NCI-H2107 (cell line): ENCODE data around the gene CABP7.

Experiments used
- DNase-seq: peaks from one replicate; lab custom pipeline; 2025; lab: John Stamatoyannopoulos, UW

The CABP7 gene

DNA sequence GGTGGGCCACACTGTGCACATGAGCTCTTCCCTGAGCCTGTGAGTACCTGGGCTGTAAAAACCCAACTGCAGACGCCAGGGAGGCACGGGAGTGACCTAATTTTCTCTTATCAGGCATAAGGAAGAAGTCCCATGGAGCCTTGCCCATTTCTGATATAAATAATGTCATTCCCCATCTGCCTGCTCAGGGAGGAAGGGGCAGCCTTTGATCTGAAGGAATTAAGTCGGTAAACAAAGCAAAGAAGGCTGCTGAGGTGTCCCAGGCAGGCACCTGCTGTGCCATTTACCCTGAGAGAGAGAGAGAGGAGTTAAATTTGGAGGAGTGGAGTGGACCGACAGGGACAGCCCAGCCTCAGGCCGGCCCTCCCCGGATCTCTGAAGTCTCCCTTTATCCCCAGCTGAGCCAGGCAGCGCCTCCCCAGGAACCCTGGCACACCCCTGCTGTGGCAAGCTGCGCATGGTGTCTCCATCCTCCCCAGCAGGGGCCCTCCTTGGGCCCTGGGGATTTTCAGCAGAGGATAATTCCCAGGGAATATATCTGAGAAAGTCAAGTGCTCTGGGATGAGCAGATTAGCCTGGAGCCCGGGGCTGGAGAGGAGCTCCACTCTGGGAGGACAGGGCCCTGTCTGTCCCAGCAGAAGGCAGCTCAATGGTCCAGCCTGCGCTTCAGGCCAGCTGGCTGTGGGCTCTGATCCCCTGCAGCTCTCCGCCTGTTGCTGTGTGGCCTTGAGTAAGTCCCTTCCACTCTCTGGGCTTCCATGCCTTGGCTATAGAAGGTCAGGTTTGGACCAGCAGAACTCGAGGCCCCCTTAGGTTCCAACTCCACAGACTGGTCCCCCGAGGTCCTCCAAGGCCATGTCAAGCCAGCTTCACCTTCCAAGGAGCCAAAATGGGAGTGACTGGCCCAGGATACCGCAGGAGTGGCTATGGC lies 17.5 kb upstream of the CABP7 start:
- no peak for DNase-seq

DNA sequence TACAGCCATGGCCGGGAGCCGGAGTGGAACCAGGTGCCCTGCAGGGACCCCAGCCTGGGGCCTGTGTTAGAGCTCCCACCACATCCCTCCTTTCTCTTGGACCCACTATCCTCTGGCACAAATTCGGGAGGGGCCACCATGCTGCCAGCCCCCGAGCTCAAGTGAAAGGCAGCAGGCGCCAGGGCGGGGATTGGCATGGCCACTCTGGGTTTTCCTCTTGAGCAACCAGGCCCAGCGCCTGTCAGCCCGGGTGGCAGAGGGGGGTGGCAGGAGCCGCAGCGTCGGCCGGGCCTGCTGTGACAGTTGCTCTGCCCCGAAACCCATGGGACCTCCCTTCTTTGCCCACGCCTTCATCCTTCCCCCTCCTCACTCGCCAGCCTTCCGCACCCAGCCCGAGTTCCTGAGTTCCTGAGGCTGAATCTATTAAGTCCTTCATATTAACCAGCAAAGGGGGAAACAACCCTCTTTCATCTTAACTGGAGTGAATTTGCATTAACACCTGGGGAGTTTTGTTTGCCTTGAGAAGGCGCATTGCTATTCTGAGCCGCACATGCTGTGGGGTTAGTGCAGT lies 16.8 kb upstream of the CABP7 start:
- DNase-seq: peak; percentile 41

DNA sequence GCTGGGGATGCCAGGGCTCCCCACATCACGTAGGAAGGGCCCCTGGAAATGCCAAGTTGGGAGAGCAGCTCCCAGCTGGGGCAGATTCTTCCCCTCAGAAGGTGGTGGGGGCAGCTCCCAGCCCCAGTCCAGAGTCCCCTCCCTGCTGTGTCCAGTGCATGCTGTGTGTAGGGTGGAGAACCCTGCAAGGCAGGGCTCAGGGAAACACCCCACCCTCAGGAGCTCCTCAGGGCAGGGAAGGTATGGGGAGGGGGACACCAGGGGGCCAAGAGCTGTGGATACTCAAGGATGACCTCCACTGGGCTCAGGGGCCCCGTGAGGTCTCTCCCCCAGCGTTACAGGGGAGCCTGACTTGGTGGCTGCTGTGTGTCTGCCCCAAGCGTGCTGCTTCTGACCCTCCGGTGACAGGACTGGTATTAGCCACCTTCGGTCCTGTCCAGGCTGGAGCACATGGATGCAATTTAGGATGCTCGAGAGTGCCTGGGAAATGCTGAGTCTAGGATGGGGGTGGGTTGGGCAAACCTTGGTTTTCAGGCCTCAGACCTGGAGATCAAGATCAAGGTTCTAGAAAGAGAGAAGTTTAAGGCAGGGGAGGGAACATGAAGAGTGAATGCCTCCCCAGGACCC lies 16.1 kb upstream of the CABP7 start:
- no peak for DNase-seq

DNA sequence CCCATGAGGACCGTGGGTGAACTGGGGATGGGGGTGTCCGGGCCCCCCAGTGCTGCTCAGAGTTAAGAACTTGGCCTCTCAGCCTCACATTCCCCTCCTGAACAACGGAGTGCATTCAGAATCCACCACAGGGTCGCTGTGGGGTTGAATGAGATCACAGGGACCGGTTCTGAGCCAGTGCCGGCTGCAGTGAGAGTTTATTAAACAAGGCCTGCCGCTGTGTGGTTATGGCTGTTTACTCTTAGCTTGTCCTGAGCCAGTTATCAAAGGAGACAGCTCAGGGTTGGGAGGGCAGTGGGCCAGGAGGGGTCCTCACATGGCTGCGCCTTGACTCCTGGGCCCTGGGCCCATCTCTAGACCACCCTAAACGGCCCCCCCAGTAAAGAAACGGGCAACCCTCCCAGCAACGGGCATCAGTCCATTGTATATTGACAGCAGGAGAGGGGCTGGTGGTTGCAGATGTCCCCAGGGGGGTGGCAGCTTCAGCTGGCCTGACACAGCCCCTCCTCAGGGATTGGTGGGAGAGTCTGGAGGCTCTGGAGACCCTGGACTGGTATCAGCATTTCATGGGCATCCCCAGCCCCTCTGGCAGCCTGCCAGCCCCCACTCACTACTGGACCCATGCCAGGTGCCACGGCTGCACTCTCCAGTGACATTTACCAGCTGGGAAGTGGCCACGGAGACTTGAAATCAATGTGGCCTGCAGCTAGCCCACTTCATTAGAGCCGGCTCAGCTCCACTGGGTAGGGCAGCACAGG lies 15.1 kb upstream of the CABP7 start:
- no peak for DNase-seq

DNA sequence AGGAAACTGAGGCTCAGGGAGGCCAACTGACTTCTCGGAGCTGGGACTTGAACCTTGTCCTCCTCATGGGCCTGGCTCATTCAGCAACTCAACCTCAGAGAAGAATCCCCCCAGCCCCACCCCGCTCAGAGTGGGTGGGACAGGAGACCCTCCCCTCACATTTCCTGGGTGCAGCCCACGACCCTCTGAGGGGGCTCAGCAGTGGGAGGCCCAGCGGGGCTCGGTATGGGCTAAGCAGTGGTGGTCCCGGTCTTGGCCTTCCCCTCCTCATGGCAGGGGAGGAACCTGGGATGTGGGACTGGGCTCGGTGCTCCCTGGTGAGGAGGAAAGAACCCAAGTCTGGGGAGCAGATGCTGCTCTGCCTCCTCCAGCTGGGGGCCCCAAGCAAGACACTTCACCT lies 14.2 kb upstream of the CABP7 start:
- DNase-seq: no peak

DNA sequence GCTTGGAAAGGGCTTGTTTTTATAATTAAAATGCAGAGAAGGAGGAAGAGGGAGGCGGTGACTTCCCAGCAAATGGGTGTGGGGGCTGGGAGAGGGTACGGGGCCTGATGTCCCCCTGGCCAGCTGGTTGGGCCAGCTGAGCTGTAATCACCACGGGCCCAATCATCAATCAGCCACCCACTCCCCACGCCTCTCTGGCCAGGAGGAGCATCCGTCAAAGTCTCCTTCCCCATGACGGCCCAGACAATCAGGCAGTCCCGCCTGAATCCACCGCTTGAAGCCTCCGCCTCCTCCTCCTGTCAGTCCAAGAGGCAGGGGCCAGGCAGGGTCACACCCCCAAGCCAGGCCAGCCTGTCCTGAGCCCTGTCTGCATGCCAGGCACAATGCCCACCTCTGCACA lies 13.3 kb upstream of the CABP7 start:
- no peak for DNase-seq

DNA sequence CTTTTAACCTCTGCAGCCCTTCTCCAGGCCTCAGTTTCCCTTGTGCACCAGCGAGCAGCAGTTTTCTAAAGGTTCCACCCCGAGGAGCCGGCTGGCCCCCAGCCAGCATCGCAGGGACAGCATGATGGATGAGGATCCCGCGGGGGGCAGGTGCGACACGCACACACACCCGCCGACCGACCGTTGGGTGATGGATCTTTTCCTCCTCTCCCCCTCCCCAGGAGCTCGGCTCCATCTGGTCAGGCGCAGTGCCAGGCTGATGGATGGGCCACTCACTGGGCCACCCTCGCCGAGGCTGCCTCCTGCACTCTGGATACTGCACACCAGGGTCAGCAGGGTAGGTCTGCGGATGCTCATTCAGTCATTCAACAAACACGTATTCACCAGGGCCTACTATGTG lies 12.8 kb upstream of the CABP7 start:
- no peak for DNase-seq

DNA sequence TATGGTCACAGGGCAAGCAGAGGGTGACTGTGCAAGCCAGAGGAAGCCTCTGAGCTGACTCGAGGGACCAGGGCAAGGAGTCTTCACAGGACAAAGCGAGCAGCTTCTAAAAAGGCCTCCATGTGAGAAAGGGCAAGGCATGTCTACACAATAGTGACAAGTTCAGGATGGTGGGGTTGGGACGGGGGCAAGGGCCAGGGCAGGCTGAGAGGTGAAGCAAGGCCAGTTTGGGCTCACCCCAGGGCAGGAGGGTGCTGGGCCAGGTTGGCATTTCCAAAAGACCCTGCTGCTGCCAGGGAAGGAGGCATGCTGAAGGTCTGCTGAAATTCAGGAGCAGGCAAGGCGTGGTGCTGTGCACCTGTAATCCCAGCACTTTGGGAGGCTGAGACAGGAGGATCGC lies 12.3 kb upstream of the CABP7 start:
- DNase-seq: no peak

DNA sequence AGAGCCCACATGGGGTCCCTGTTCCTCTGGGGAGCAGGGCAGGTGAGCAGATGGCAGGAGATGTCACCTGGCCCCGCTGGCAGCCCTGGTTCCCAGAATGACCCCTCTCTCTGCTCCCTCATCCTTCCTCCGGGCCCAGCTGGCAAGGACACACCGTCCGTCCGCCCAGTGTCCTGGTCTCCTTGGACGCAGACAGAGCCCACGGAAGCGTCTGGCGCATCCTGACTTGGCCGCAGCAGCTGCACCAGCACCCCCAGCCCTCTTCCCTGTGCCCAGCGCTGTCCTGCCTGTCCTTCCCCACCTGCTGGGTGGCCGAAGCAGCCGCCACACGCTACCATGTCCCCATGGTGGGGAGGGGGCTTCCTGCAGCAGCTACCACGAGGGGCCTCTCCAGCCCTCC lies 9.6 kb upstream of the CABP7 start:
- no peak for DNase-seq

DNA sequence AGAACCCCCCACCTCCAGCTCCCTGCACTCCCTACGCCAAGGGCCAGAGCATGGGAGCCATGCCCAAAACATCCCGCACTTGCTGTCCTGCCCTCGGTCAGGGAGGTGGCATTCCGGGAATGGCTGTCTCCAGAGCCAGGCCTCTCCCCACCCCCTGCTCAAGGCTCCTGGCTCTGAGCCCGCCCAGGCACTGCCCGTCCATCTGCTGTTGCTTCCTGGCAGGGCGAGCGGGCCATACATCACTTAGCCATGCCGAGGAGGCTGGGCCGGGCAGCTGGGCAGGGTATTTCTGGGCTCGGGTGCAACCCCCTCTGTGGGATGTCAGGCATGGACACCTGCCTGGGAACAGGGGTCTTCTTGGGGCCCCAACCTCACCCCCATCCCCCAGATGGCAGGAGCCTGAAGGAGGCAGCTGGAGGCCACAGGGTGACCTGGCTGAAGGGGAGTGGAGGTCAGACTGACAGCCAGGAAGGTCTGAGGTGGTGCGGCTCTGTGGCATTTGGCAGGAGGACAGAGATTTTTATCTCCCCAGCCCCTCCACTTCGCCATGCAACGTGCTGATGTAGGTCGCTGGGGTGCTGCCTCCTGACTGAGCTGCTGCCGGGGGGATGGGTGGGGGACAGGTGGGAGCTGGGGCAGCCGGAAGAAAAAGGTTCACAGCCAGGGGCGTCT lies 8.7 kb upstream of the CABP7 start:
- no peak for DNase-seq

DNA sequence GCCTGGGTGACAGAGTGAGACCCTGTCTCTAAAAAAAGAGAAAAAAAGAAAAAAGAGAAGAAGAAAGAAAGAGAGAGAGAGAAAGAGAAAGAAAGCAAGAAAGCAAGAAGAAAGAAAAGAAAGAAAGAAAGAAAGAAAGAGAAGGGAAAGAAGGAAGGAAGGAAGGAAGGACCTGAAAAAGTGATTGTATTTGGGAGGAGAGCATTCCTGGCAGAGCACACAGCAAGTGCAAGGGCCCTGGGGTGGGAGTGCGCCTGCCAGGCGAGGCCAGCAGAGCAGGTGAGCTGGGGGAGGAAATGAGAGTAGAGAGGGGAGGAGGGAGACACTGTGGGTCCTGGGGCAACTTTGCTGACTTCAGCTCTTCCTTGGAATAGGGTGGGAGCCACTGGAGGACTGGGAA lies 7.7 kb upstream of the CABP7 start:
- DNase-seq: no peak

DNA sequence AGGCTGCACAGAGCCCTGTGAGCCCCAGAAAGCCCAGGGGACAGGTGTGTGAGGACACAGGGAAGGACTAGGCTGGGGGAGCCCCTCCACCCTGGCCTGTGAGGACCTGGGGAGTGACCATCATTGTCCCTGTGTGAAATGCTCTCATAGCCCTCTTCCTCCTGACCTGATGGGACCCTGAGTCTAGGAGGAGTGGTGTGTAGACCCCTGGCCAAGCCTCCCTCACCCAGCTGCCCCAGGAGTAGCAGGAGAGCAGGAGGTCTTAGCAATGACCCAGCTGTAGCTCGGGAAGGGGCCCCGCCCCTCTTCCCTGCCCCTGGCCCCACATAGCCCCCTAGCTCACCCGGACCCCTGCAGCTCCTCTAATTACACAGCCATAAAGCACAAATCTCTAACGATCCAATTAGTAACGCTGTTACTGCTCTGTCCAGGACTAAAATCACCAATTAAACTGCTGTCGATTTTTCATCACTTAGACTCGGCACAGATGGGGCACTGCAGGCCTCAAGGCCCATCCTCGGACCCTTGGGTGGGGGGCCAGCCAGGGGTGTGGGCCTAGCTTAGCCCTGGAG lies 6.6 kb upstream of the CABP7 start:
- no peak for DNase-seq

DNA sequence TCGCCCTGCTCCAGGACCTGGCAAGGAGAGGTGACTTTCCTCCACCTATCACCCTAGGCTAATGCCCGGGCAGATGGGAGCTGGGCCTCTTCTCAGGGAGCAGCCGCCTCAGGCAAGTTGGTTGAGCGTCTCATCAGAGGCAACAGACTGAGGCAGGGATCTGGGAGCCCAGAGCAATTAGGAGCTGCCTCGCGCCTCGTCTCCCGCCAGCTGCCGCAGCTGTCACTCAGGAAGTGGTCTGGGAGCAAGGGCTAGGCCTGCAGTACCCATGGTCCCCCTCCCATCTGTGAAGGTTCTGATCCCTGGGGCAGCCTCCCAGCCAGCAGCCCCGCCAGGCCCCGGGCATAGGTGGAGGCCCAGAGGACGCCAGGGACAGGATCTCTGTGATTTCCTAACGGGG lies 4.6 kb upstream of the CABP7 start:
- no peak for DNase-seq

DNA sequence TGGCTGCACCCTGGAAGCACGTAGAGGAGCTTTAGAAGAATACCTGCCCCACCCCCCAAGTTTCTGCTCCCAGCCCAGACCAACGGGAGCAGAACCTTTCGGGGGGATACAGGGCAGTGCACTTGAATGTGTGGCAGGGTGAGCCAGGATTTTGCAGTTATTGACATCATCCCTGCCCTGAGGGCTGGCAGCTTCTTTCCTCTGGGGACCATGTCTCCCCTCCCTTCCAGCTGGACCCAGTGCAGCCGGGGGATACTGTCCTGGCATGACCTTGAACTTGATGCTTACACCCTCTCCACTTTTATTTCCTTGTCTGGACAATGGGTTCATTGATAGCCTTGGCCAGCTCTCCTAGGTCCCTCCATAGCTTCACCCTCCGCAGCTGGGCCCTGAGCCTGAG lies 4.1 kb upstream of the CABP7 start:
- no peak for DNase-seq

DNA sequence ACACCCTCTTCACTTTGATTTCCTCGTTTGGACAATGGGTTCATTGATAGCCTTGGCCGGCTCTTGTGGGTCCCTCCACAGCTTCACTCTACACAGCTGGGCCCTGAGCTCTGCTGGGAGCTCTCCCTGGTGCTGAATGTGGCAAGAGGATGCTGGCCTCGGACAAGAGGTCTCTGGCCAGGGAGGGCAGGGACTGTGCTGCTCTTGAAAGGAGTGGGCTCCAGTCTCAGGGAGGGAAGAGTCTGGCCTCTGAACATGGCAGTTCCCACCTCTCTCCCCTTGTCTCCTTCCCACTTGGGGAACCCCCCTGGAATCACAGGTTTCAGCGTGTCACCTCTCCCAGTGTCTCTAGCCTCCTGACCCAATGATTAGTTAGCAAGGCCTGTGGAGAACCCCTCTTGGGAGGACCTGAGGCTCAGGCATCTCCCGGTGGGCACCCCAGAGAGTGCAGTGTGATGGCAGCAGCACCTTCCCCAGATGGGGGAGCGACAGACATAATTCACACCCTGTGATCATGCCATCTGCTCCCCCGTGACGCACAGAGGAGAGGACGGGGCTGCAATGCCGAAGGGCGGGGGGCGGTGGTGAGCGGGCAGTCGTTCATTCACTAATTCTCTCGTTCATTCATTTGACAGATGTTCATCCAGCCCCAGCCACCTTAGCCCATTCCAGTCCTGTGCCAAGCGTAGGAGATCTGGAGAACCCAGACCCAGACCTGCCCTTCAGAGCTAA lies 2.8 kb upstream of the CABP7 start:
- DNase-seq: no peak

DNA sequence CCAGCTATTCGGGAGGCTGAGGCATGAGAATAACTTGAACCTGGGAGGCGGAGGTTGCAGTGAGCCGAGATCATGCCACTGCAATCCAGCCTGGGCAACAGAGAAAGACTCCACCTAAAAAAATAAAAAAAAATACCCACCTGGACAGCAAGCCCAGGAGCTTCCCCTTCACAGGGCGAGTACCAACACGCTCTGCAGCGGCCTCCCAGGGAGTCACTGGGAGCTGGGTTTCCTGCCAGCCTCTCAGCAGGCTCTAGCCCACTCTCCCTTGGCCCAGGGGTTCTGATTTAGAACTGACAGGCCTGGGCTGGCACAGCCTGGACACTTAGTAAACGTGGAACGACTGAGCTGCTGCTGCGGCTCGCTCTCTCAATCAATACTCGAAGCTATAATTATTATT lies 2.0 kb upstream of the CABP7 start:
- DNase-seq: no peak

DNA sequence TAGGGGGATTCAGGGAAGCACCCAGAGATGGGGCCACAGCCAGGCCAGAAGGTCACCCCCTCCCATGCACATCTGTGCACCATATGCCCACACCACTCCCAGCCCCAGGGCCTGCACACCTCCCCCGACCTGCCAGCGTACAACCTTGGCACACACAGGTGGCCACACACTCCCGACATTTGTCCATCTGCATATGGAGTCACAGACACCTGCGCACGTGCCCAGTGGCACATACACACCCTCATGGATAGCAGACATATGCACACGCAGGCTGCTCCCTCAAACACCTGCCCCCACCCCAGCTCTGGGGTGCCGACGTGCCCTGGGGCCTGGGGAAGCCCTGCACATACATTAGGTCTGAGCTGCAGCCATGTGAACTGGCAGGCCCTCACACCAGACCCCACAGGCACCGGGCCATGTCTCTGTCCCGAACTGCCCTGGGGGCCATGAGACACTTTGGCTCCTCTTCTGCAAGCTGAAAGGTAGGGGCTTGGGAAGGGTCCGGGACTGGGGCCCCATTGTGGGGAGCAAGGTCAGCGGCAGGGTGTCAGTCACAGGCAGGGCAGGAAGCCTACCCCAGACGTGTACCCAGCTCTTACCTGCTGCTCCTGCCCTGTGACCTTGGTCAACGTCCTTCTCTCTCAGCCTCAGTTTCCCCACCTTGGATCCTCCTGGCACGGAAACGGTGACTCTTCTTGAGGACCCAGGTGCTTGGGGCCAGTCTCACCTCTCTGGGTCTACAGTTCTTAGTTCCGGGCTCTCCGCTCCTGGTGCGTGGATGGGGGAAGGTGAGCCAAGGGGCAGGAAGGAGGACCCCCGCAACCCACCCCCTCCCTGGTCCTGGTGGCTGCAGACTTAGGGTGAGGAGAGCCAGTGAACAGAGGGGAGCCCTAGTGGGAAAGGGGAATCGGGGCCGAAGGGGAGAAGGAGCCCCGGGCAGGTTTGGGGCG lies 579 bp upstream of the CABP7 start:
- no peak for DNase-seq

DNA sequence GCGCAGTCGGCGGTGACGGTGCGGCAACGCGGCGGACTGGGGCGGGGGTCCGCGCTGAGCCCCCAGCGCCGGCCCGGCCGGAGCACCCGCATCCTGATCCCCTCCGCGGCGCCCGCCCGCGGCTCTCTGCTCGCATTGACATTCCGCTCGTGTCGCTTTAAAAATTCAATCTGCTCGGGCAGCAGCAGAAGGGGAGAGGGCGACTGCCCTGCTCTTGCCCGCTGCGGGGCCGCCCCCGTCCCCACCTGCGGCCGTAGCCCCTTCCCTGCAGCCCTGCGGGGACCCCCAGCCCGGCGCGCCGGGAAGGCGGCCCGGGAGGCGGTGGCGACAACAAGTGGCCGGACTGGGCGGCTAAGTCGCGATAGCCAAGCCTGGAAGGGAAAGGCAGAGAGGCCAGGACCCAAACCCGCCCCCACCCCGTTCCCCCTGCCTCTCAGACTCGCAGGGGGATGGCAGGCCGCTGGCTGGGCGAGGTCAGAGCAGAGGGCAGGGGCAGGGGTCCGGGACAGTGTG lies 1.1 kb downstream of the CABP7 start:
- no peak for DNase-seq

DNA sequence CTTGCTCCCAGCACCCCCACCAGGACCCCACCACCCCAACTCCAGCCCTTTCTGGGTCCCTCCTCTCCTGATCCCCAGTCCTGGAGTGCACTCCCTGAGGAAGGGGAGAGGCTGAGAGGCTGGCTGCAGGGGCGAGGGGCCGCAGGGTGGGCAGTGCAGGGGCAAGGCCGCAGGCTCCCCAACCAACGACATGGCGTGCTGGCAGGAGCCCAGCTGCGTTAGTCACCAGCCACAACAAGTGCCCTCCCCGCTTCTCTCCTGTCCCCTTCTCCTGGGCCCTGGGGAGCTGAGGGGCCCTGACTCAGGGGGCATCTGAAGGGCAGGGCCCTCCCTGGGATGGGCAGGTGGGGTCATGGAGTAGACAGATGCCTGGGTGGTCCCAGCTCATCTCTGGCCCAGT lies 2.3 kb downstream of the CABP7 start:
- no peak for DNase-seq

DNA sequence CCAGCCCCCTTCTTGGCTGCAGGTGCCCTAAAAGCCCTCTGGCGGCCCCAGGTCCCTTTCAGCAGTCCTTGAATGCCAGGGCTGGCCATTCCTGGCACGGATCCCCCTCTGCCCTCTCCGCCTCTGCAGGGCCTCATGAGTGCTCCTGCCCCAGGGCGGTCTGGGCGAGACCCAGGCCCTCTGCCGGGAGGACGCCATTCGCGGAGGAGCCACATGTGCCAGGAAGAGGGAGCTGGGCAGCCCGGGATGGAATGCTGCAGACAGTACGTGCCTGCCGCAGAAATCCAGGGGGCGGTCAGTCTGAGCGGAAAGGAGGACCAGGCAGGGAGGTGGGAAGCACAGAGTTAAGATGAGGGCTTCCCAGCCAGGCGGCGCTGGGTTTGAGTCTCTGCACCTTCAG lies 2.8 kb downstream of the CABP7 start:
- no peak for DNase-seq
